ENCODE results near the gene IGBP1.

DNA sequence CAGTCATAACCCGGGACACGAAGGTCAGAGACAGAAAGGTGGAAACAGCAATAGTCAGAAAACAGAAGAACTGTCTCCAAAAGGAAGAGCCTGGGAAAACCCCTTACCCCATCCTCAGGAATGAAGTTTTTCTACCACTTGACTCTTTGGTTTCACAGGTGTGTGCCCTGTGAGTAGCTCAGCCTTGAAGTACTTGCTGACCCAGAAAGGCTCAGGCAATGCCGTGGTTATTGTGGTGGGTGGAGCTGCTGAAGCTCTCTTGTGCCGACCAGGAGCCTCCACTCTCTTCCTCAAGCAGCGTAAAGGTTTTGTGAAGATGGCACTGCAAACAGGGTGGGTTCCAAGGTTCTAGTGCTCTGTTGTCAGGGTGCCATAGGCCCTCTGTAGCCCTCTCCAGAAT is 68.5 kb downstream of the IGBP1 start:
- TF ChIP-seq POLR2A (IDR thresholded peaks at IDR 0.05; ENCODE audit: low read depth, low read length) (no peak), POLR2AphosphoS5 (IDR thresholded peaks at IDR 0.05; ENCODE audit: low read depth, low read length) (no peak)
